ENCODE results near the gene SLC22A23. TPM values are rescaled to one million over a fixed set of nuclear protein-coding genes. Genes with fewer than 3 reads are reported as not detected.

Gene SLC22A23
- total RNA-seq, 1 donor from 2014 or later = 102 TPM

DNA sequence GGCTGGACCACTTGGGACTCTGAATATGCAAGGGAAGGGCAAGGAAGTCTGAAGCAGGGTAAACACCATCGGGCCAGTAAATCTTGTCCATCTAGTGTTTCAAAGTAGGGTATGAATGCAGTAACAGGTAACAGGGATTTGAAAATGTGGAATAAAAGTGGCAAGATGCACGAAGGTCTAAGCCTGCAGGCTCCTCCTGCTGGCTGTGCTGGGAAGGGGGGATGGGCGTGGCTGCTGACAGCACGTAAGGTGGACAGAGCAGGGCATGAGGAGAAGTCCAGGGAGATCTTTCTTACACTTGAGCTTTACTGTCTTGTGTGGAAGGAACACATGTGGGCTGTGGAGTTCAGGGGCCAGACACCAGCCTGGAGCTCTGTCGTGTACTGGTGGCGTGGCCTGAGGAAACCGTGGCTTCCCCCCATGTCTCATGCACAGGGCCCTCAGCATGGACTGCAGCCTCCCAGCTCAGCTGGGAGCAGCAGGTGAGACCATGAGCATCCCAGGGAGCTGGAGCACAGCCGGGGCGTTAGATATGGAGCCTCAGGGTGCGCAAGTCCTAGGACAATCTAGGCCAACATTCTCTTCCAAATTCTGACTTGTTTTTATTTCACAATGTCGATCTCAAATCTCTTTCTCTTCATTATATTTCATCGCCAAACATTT, 84.5 kb downstream of the SLC22A23 start:
- Mint-ChIP-seq H3K36me3 (ENCODE audit: unreplicated experiment) (peaks cover 5% of the 10 kb centered on the region), H3K4me3 (ENCODE audit: unreplicated experiment) (no peak overlapping the region), H3K27ac (ENCODE audit: unreplicated experiment) (no peak overlapping the region), H3K27me3 (ENCODE audit: unreplicated experiment) (peaks cover 9% of the 10 kb centered on the region), H3K9me3 (ENCODE audit: unreplicated experiment) (peaks cover 7% of the 10 kb centered on the region), H3K4me1 (ENCODE audit: low read depth, unreplicated experiment) (peaks cover 66% of the 10 kb centered on the region)
- peak; percentile 53 for DNase-seq
- no peak for TF ChIP-seq CTCF (IDR thresholded peaks at IDR 0.05; ENCODE audit: partially characterized antibody, unreplicated experiment)

DNA sequence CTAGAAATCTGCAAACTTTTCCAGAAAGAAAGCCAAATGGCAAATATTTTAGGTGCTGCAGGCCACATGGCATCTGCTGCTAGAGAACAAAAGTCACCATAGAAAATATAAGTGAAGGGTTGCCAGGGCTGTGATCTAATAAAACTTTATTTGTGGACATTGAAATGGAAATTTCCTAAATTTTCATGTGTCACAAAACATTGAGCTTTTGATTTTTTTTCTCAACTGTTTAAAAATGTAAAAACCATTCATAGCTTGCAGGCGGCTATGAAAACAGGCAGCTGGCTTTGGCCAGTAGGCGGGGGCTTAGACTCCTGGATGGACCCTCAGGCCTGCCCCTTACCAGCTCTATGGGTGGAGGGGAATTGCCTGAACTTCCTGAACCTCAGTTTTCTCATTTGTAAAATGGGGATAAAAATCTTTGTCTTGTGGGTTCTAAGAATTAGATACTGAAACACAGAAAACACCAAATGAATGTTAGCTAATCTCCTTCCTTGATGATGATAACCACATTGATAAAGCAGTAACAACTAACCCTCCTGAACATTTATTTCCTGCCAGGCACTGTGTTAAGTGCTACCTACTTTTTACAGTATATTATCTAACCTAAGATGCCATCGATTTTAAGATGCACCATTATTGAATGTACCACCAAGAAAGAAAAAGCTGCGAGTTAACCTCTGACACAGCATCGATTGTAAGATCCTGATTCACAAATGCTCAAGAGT, 85.5 kb downstream of the SLC22A23 start:
- TF ChIP-seq CTCF (IDR thresholded peaks at IDR 0.05; ENCODE audit: partially characterized antibody, unreplicated experiment) = no peak
- Mint-ChIP-seq H3K4me3 (ENCODE audit: unreplicated experiment) (no peak overlapping the region), H3K27me3 (ENCODE audit: unreplicated experiment) (peaks cover 15% of the 10 kb centered on the region), H3K4me1 (ENCODE audit: low read depth, unreplicated experiment) (peaks cover 71% of the 10 kb centered on the region), H3K36me3 (ENCODE audit: unreplicated experiment) (peaks cover 5% of the 10 kb centered on the region), H3K9me3 (ENCODE audit: unreplicated experiment) (peaks cover 16% of the 10 kb centered on the region), H3K27ac (ENCODE audit: unreplicated experiment) (peak overlapping the region; percentile 38)
- DNase-seq = no peak

DNA sequence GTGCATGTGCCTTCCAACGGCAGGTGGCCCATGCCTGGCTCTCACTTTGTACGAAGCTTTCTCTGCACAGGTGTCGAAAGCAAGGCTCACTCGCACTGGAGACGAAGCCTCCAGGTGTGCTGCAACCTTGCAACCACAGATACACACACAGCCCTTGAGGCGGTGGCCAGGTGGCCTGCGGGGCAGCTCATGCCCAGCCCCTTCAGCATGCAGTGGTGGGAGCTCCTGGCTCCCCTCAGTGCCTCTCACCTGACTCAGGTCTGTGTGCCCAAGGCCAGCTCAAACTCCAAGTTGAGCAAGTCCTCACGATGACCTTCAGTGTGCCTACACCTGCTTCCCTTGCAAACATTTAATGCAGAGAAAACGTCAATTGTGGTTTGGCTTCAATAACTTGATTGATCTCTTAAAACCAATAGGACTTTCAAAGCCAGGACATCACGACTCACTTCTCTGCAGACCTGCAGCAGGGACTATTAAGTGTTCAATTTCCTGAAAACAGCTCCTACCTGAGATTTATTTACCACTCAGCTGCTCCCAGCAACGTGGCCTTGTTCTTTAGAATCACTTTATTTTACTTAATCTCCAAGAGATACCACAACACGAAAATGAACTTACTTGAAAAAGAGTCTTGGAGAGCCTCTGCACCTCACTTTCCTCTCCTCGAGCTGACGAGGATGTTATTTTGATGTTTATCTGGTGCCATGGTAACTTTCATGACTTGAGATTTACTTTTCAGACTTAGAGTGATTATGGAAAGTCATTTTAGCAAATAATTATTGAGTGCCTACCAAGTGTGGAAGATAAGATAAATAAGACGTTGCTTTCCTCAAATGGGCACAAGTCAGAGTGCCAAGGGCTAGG, 86.3 kb downstream of the SLC22A23 start:
- no peak for TF ChIP-seq CTCF (IDR thresholded peaks at IDR 0.05; ENCODE audit: partially characterized antibody, unreplicated experiment)
- H3K36me3 Mint-ChIP-seq (ENCODE audit: unreplicated experiment) = peaks cover 5% of the 10 kb centered on the region
- H3K4me1 Mint-ChIP-seq (ENCODE audit: low read depth, unreplicated experiment) = peaks cover 71% of the 10 kb centered on the region
- no peak for DNase-seq
- H3K27ac Mint-ChIP-seq (ENCODE audit: unreplicated experiment) = peak overlapping the region; percentile 38
- no peak overlapping the region for H3K4me3 Mint-ChIP-seq (ENCODE audit: unreplicated experiment)
- H3K9me3 Mint-ChIP-seq (ENCODE audit: unreplicated experiment) = peaks cover 16% of the 10 kb centered on the region
- peaks cover 15% of the 10 kb centered on the region for H3K27me3 Mint-ChIP-seq (ENCODE audit: unreplicated experiment)

- no peak for DNase-seq
- no peak overlapping the region for H3K27ac Mint-ChIP-seq (ENCODE audit: unreplicated experiment)
- H3K27me3 Mint-ChIP-seq (ENCODE audit: unreplicated experiment) = peaks cover 18% of the 10 kb centered on the region
- H3K4me3 Mint-ChIP-seq (ENCODE audit: unreplicated experiment) = no peak overlapping the region
- H3K4me1 Mint-ChIP-seq (ENCODE audit: low read depth, unreplicated experiment) = peaks cover 76% of the 10 kb centered on the region
- peaks cover 16% of the 10 kb centered on the region for H3K9me3 Mint-ChIP-seq (ENCODE audit: unreplicated experiment)
- H3K36me3 Mint-ChIP-seq (ENCODE audit: unreplicated experiment) = peaks cover 5% of the 10 kb centered on the region
- no peak for TF ChIP-seq CTCF (IDR thresholded peaks at IDR 0.05; ENCODE audit: partially characterized antibody, unreplicated experiment)
Observed at GRCh38 chr6:3369985-3370360, 86.9 kb downstream of the SLC22A23 start.

Data from glutamatergic neuron (in vitro differentiated cells).